ENCODE results near the gene SLCO2A1. TPM values are rescaled to one million over a fixed set of nuclear protein-coding genes. Genes with fewer than 3 reads are reported as not detected.
A peak's percentile ranks its signal among the peaks of the same experiment; 100 is the strongest.

Gene SLCO2A1
- total RNA-seq, 1 experiment from 2014 or later: 0.47 TPM

DNA sequence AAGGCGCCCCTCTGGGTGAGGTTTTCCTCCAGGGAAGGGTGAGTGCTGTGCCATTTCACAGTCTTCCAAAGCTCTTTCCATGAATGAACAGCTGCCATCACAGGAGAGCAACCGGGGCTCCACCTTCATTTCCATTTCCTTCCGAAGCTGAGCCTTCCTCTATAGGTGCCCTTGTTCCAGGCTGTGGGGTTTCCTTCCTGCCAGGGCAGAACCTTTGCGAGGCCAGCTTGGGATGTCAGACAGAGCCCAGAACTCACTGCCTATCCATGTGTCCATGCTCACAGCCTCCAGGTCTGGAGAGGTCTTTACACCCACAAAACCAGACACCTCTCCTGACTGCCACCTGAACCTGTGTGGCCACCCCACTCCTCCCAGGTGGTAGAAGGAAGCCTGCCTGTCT is 49.2 kb downstream of the SLCO2A1 start:
- no peak for DNase-seq (ENCODE audit: low read depth)

GRCh38 chr3:133980035-133980434 is 49.7 kb downstream of the SLCO2A1 start:
- no peak for DNase-seq (ENCODE audit: low read depth)

DNA sequence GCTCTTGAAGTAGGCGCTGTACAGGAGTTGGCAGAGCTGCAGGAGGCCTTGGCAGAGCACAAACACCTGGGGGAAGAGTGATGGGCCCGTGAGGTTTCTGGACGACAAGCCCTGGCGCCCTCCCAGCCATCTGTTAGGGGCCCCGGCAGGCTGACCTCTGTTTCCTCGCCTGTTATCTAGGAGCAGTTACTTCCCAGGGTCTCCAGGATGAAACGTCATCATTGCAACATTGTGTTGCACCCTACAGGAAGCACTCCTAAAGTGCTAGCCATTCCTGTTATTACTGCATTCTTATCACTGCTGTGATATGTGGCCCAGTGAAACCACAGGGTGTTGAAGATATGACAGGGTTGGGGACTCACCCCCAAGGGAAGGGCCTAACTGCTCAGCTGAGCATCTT is 50.2 kb downstream of the SLCO2A1 start:
- DNase-seq (ENCODE audit: low read depth): no peak

DNA sequence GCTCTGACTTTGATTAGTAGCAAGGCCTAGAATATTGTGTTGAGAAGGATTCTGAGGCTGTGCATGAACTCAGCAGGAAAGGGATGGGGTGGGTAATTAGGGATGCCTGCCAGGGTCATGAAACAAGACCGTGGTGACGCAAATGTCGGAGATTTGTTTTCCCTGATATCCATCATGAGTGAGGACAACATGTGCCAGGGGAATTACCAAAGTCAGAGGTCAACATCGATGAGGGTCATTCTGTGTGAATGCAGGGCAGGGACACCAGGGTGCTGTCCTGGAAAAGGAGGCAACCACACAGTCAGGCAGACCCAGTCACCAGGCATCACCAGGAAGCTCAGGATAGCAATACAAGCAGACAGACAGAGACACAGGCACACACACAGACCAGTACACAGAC is 52.2 kb downstream of the SLCO2A1 start:
- no peak for DNase-seq (ENCODE audit: low read depth)

- DNase-seq (ENCODE audit: low read depth): no peak
These were observed 56.3 kb downstream of the SLCO2A1 start for GRCh38 chr3:133973249-133973980.

- no peak for DNase-seq (ENCODE audit: low read depth)
These were observed 57.6 kb downstream of the SLCO2A1 start for GRCh38 chr3:133972156-133972555.

GRCh38 chr3:133970916-133971315 is 58.8 kb downstream of the SLCO2A1 start:
- peak; percentile 79 for DNase-seq (ENCODE audit: low read depth)

- no peak for DNase-seq (ENCODE audit: low read depth)
These were observed 59.4 kb downstream of the SLCO2A1 start for GRCh38 chr3:133970339-133970738.

- no peak for DNase-seq (ENCODE audit: low read depth)
These were observed 61.5 kb downstream of the SLCO2A1 start for GRCh38 chr3:133967992-133968892.

DNA sequence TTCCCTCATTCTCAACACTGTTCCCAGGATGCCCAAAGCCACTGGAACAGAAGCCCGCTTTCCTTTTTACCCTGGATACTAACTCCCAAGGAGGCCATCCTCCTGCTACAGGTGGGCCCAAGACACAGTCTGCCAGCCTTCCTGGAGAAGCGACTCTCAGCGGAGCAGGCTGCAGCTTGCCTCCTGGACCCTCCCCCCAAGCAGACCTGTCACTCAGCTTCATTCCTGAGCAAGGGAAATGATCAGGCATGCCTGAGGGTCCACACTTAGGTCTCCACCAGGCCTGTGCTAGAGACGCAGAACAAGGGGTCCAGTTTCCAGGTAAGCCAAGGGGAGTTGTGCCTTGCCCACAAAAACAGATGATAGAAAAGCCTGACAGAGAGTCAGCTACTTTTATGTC is 62.8 kb downstream of the SLCO2A1 start:
- DNase-seq (ENCODE audit: low read depth): no peak

DNA sequence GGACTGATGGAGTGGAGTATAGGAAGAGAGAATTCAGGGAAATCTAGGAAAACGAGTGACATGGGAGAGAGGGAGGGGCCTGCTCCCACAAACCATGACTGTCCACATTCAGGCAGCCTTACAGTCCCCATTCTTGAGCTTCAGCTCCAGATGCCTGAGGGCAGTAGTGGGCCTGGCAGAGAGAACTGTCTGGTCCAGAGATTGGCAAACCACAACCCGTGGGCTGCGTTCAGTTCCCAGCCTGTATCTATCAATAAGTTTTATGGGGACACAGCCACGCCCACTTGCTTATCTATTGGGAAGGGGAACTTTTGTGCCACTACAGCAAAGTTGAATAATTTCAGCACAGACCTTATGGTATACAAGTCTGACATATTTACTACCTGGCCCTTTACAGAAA is 63.8 kb downstream of the SLCO2A1 start:
- DNase-seq (ENCODE audit: low read depth): no peak

DNA sequence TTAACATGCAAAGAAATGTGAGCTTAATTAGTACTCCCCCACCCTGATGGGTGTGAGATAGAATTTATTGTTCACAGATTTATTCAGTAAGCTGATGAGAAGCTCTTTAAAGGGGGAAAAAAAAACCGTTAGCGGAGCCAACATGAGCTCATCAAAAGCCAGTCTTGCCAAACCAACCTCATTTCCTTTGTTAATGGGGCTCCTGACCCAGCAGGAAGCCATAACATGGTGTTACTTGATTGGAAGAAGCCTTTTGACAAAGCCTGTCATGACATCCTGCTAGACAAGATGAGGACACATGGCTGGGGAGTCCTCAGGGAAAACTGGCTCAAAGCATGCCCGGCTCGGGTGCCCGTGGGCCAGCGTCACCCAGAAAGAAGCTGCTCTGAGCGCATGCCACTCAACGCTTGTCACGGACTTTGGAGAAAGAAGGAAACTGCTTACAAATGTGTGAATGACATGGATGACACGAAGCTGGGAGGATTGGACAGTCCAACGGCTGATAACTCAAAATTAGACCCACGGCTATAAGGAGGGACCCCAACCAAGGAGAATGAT is 64.6 kb downstream of the SLCO2A1 start:
- no peak for DNase-seq (ENCODE audit: low read depth)

DNA sequence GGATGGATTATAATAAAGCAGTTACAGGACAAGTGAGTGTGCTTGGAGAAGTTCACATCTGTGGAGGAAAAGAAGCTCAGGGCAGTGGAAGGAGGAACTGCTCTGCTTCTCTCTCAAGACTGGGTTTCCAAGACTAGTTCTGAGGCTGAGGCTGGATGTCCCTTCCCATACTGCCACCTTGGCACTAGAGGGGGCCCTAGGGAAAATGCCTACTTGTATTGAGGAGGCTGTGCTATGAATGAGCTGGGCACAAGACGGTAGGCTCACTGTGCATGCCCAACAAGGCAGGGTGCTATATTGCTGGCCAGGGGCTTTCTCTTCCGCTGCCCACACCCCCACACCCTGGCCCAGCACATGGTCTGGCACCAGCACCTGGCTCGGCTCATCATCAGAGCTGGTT is 65.2 kb downstream of the SLCO2A1 start:
- no peak for DNase-seq (ENCODE audit: low read depth)

- DNase-seq (ENCODE audit: low read depth): no peak
These were observed 65.9 kb downstream of the SLCO2A1 start for GRCh38 chr3:133963657-133964396.

- DNase-seq (ENCODE audit: low read depth): peak; percentile 73
These were observed 66.9 kb downstream of the SLCO2A1 start for GRCh38 chr3:133962849-133963248.

DNA sequence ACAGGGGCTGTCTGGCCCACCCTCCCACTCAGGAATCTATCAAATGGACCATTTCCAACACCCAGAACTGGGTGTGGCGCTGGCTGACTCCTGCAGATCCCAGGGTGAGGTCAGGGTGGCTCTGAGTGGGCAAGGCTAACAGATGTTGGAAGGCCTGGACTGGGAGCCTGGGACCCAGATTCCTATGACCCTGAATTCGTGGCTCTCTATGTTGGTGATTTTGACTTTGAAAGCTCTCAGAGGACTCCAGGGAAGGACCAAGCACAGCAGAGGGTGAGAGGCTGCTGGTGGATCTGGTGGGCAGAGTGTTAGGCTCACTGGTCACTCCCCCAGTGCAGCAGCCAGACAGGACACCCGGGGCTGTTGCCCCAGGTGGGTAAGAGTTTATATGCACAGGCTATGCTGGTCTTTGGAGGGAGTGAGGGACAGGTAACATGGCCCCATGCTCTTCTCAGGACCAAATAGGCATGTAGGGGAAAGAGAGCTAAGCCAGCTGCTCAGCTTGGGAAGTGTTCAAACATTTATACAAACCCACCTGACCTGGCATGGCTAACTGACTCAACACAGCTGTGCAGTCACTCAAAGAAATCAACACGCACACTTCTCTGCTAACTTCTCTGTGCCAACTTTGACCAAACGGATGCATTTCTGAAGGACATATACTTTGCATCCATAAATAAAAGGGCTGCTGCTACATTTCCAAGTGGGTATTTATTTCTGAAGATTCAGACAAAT is 71.5 kb downstream of the SLCO2A1 start:
- DNase-seq (ENCODE audit: low read depth): no peak

GRCh38 chr3:133956982-133957381 is 72.7 kb downstream of the SLCO2A1 start:
- no peak for DNase-seq (ENCODE audit: low read depth)

- no peak for DNase-seq (ENCODE audit: low read depth)
These were observed 73.4 kb downstream of the SLCO2A1 start for GRCh38 chr3:133956353-133956752.

- DNase-seq (ENCODE audit: low read depth): no peak
These were observed 73.8 kb downstream of the SLCO2A1 start for GRCh38 chr3:133955892-133956291.

GRCh38 chr3:133954717-133955360 is 74.9 kb downstream of the SLCO2A1 start:
- DNase-seq (ENCODE audit: low read depth): peak; percentile 32

DNA sequence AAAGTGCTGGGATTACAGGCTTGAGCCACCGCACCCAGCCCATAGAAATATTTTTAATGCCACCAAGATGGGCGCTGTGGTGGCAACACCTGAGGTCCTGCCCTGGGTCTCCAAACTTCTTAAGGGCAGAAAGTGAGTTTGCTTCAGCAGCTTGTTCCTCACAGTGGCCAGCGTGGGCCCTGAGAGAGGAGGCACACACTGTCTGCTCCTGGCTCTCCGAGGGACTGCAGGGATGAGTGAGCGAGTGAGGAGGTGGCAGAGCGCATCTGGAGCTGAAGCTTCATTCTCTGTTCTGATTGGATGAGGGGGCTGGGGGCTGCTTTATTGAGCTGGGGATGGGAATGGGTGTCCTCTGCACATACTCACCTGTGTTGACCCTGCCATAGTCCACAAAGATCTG is 76.4 kb downstream of the SLCO2A1 start:
- no peak for DNase-seq (ENCODE audit: low read depth)
